ENCODE measurements around the gene ZSCAN10. TPM values are rescaled to one million over a fixed set of nuclear protein-coding genes. Genes with fewer than 3 reads are reported as not detected.
A peak's percentile ranks its signal among the peaks of the same experiment; 100 is the strongest.

ZSCAN10 gene
- total and polyA plus RNA-seq, 9 of the 15 experiments (the other 6 are each of a cell fraction or from before 2014, with no cell fraction given) = 0.22 TPM; not detected in 8

DNA sequence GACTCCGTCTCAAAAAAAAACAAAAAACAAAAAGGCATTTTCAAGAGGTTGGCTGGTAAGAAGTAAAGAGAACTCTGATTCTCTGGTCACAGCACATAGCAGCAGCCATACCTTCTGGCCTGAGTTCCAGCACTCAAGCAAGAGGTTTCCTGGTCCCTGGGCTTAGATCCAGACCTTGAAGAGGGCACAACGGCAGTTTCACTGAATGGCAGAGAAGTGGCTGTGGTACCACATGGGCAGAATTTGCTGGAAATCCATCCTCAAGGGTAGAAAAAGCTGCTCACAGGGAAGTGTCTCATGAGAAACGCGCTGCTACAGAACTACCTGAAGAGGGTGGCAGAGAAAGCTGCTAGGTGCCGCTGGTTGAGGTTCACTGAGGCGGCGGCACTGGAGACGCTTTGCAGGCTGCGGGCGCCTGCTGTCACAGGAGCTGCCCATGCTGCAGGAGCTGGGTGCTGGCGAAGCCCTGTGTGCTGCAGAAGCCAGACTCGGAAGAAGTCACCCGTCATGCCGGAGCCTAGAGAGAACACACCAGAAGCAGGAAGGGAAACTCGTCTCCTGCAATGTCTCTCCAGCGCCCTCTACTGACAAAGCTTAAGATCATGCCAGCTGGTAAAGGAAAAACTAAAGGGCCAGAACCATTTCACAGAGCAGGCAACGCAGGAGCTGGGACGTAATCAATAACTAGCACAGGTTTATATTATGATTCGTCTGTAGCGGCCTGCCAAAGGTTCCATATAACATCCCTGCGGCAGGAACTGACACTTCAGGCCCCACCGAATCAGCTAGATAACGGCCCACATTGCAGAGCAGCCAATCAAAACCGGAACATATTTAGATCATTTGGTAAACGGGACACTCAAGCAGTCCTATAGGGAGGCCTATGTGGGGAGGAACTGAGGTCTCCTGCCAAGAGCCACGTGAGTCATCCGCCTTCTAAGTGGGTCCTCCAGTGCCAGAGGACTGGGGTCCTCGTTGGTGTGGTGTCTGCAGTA is 30.3 kb upstream of the ZSCAN10 start (continued):
- TF ChIP-seq ZNF212 (CRISPR knock-in tag; IDR thresholded peaks at IDR 0.05) (no peak), CXXC5 (CRISPR knock-in tag; IDR thresholded peaks at IDR 0.05) (peak; percentile 25; the same call in 1 of the 2 replicates), ZBTB9 (CRISPR knock-in tag; IDR thresholded peaks at IDR 0.05) (0 out of 2 replicates have a peak, but pooled peaks have one; percentile 66), COPS2 (conservative IDR thresholded peaks at IDR 0.05) (no peak), PML (IDR thresholded peaks at IDR 0.05; ENCODE audit: low read length) (peak; percentile 39; the same call in 1 of the 2 replicates), CTCF (IDR thresholded peaks at IDR 0.05 in 2 of 3, conservative IDR thresholded peaks at IDR 0.05 in 1 of 3; ENCODE audit: insufficient read depth in 2 of 3, low read depth in 1 of 3, low read length in 3 of 3) (peak; percentile 93 to 95 (median 93)), JUND (IDR thresholded peaks at IDR 0.05; ENCODE audit: borderline replicate concordance, low read depth, low read length) (peak; percentile 55; the same call in 1 of the 2 replicates), JUND (tag; IDR thresholded peaks at IDR 0.05; ENCODE audit: borderline replicate concordance, low read depth, low read length) (no peak; the same call in 2 of the 3 replicates), RBBP5 (IDR thresholded peaks at IDR 0.05; ENCODE audit: borderline replicate concordance, insufficient read depth, low read length, poor library complexity, severe bottlenecking) (no peak), BRD9 (IDR thresholded peaks at IDR 0.05; ENCODE audit: low read depth, partially characterized antibody) (peak; percentile 54), CBX3 (IDR thresholded peaks at IDR 0.05; ENCODE audit: borderline replicate concordance in 1 of 2, low read length in 2 of 2) (peak in 1 of 2 experiments; percentile 58; a peak in 1 of 3 replicates), CCNT2 (IDR thresholded peaks at IDR 0.05; ENCODE audit: borderline replicate concordance, extremely low read depth, insufficient read length, low read depth, low read length) (peak; percentile 43), SMARCA4 (IDR thresholded peaks at IDR 0.05) (peak; percentile 40; the same call in 1 of the 2 replicates), ZC3H8 (IDR thresholded peaks at IDR 0.05) (no peak), MTA3 (IDR thresholded peaks at IDR 0.05; ENCODE audit: borderline replicate concordance) (peak; percentile 67; the same call in 1 of the 2 replicates), FOXJ2 (tag; IDR thresholded peaks at IDR 0.05) (no peak), XRCC3 (IDR thresholded peaks at IDR 0.05) (no peak)
- TF ChIP-seq, protein P1, sequence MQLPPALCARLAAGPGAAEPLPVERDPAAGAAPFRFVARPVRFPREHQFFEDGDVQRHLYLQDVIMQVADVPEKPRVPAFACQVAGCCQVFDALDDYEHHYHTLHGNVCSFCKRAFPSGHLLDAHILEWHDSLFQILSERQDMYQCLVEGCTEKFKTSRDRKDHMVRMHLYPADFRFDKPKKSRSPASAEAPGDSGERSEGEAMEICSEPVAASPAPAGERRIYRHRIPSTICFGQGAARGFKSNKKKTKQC (CRISPR knock-in tag; IDR thresholded peaks at IDR 0.05) = 0 out of 2 replicates have a peak, but pooled peaks have one; percentile 14
